NCI-H1436 (cell line): Measurements from ENCODE around the gene CAPN2.

Experiments
- DNase-seq: peaks from one replicate; lab custom pipeline; 2025; lab: John Stamatoyannopoulos, UW

Gene CAPN2

DNA sequence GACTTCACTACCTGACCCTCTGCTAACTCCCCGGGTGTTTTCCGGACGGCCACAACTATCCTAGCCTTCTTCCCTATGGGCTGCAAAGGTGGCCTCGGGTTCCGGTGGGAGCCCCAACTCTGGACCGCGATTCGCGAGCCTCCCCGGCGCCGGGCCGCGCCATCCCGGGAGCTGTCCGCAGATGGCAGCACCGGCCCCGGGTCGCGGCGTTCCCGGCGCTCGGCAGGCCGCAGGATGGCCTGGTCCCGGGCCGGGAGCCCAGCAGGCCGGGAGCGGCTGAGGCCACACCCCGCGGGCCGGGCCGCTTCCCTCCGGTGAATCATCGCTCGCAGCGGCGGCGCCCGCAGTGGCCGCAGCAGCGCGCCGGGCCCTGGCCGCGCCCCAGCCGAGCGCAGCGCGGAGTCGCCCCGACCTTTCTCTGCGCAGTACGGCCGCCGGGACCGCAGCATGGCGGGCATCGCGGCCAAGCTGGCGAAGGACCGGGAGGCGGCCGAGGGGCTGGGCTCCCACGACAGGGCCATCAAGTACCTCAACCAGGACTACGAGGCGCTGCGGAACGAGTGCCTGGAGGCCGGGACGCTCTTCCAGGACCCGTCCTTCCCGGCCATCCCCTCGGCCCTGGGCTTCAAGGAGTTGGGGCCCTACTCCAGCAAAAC, at the start of gene CAPN2:
CAPN2 (plus strand) TSS at position 346 of the 656 bp plus-strand sequence; CDS start at position 448, 102 bp downstream.
- peak; percentile 61 for DNase-seq

DNA sequence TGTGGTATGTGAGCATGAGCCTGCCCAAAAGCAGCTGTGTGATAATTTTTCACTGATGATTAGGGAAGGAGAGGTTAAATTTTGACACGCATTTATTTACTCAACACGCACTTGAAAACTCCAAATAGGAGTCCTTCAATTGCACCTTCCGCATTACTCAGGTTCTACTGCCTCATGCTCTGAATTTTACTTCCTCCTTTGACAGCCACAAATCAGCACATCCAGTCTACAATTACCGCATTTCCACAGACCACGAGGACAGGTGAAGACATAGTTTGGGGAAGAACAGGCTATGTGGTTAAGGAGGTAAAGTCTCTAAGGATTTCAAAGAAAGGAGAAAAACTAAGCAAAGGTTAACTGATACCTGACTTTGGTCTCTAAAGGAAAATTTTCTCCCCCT, 49.4 kb upstream of the CAPN2 start:
- no peak for DNase-seq

DNA sequence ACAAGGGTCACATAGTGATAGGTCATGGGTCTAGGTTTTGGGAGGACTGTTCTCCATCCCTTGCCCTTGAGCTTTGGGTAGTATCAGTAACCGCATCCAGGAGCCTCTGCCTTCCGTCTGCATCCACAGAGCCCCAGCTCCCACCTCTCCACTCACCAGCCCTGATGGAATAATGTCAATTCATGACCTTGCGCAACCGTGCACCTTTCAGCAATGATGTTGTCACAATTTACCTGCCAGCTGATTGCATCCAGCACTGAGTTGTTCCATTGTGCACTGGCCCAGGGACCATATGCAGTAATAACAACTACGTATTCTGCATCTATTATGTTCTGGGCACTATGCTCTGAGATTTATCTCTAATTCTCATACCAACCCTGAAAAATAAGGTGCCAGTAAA, 48.2 kb upstream of the CAPN2 start:
- DNase-seq, result no peak

DNA sequence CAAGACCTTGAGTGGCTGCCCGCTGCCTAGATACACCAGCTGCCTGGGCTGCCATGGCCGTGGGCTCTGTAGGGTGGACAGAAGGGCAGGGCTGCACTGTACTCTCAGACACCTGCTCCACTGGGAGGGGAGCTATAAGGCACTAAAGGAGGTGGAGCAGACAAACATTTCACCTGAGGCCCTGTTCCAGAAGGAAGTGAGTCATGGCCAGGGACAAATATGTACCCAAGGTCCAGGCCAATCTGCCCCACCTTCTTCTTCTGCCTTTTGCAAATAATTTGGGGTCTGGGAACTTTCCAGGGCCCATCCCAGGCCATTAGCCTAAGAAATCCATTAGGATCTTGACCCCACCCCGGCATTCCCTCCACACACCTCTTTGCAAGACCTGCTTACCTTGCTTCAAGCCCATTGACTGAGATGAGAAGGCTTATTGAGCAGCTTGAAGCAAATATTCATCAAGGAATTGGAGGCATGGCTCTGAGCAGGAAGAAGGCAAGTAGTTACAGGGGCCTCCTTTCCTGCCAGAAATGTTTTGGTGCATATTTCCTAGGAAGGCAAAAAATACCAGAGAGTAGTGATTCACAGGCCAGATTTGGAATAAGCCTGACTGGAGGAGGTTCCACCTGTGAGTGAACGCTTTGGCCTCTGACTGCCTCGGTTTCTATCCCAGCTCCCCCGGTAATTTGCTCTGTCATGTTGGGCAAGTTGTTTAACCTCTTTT, 46.6 kb upstream of the CAPN2 start, which contains the start of gene CAPN8:
CAPN8 (minus strand) TSS at position 110 of the 721 bp plus-strand sequence; CDS start at position 55, 55 bp downstream.
- no peak for DNase-seq

DNA sequence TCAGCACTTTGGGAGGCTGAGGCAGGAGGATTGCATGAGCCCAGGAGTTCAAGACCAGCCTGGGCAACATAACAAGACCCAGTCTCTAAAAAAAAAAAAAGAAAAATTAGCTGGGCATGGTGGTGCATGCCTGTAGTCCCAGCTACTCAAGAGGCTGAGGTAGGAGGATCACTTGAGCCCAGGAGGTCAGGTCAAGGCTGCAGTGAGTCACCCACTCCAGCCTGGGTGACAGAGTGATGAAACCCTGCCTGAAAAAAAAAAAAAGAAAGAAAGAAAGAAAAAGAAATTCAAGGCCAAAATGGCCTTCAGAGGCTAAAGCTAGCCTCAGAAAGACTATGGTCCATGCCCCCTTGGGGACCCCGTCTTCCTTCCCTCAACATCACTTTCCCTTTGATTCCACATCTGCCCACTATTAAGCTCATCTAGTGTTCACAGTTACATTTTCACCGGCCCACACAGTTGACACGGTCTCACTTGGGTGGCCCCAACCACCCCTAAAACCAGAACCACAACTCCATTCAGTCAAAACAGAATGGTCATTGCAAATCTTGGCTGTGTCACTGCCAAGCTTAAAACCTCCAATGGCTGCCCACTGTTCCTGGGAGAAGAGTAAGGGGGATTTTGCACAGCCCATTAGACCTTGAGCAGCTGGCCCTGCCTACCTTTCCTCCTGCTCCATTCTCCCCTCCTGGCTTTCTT, 44.7 kb upstream of the CAPN2 start:
- no peak for DNase-seq

DNA sequence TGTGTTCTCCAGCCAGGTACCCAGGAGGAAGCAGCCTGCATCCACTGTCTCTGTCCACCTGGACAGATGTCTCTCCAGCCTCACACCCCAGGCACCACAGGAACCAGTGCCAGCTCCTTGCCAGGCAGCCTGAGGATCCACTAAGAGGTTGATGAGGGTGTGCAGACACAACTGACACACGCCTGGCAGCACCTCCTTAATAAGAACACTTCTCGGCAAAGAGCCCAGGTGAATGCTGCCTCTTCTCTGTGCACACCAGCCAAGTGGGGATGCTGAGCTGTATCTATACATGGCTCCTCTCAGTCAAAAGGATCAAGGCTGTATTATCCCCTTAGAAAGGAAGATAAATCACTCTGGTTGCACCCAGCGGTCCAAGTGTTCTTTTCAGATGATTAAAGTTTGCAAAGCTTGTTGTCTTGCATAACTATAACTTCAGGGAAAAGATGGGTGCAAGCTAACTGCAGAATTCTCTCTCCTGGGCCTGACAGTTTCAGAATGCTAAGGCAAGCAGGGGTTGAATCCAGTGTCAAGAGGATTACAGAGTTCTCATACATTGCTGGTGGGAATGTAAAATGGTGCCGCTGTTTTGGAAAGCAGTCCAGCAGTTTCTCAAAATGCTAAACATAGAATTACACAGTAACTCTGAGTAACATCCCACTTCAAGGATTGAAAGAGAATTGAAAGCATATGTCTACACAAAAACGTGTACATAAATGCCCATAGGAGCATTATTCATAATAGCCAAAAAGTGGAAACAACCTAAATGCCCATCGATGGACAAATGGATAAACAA, 43.1 kb upstream of the CAPN2 start:
- DNase-seq, result no peak

DNA sequence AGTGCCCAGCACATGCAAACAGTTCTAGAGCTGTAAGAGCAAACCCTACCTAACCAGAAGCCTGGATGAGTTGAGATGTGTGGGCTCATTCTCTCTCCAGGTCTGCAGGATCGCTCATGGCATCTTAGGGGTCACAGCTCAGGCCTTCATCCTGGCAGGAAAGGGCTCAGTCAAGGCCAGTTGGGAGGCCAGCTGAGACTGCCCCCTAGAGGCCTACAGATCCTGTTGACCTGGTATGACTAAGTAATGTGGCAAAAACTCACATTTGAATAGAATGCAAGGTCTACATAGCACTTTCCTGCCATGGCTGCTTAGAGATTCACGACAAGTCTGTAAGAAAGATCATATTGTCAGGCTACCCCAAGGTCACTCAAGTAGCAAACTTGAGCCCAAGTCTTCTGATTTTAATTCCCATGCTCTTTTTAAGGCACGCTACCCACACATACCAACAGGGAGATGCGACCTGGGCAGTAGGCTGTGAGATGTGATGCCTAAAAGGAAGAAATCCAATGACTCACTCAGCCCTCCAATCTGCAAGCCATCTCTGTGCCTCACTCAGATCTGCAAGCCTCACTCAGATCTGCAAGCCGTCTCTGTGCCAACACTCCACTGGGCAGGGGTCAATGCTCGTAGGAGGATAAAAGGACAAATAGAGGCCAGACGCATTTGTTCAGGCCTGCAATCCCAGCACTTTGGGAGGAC, 41.7 kb upstream of the CAPN2 start:
- peak; percentile 24 for DNase-seq

DNA sequence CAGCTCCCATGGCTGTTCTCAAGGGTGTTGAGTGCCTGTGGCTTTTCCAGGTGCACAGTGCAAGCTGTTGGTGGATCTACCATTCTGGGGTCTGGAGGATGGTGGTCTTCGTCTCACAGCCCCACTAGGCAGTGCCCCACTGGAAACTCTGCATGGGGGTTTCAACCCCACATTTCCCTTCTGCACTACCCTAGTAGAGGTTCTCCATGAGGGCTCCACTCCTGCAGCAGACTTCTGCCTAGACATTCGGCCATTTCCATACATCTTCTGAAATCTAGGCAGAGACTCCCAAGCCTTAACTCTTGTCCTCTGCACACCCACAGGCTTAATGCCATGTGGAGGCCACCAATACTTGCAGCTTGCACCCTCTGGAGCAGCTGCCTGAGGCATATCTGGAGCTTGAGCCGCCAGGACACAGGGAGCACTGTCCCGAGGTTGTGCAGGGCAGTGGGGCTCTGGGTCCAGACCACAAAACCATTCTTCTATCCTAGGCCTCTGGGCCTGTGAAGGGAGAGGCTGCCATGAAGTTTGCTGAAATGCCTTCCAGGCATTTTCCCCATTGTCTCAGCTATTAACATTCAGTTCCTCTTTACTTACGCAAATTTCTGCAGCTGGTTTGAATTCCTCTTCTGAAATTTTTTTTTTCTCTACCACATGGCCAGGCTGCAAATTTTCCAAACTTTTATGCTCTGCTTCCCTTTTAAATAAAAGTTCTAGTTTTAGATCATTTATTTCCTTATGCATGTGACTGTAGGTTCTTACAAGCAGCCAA, 38.0 kb upstream of the CAPN2 start:
- DNase-seq, result no peak

DNA sequence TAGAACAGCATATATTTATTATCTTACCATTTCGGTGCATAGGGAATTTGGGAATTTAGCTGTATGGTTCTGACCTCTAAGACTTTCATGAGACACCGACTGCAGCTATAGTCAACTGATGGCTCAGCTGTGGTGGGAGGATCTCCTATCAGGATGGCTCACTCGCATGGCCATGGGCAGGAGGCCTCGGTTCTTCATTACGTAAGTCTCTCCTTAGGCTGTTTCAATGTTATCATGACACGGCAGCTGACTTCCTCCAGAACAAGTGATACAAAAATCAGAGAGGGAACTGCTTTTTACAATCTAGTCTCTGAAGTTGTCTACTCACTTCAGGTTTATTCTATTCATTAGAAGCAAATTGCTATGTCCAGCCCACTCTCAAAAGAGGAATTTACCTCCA, 33.5 kb upstream of the CAPN2 start:
- DNase-seq, result no peak

DNA sequence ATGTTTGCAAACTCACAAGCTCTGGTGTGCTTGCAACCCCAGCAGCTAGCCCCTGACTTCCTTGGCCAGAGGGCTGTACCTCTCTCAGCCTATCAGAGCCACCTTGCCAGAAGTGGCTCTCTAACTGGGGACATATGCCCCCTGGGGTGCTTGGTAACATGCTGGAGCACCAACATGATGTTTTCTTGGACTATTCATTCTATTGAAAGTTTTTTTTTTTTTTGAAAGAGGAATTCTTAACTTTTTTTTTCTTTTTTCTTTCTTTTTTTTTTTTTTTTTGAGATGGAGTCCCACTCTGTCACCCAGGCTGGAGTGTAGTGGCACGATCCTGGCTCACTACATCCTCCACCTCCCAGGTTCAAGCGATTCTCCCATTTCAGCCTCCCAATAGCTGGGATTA, 32.2 kb upstream of the CAPN2 start:
- DNase-seq, result no peak

DNA sequence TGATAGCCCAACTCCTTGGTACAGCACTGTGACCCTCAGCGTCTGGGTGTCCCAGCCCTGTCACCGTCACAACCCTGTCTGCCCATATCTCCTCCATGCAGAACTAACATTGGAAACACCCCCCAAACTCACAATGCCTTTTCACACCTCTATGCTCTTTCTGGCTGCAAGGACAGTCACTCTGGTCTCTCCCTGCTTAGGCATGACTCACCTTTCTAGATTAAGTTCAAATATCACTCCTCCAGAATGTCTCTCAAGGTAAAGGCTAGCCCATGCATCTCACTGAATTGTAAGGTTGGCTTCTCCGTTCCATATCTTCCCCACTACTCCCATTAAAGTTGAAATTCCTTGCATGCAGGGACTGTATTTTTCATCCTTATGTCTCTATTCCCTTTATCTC, 29.8 kb upstream of the CAPN2 start:
- DNase-seq, result no peak

DNA sequence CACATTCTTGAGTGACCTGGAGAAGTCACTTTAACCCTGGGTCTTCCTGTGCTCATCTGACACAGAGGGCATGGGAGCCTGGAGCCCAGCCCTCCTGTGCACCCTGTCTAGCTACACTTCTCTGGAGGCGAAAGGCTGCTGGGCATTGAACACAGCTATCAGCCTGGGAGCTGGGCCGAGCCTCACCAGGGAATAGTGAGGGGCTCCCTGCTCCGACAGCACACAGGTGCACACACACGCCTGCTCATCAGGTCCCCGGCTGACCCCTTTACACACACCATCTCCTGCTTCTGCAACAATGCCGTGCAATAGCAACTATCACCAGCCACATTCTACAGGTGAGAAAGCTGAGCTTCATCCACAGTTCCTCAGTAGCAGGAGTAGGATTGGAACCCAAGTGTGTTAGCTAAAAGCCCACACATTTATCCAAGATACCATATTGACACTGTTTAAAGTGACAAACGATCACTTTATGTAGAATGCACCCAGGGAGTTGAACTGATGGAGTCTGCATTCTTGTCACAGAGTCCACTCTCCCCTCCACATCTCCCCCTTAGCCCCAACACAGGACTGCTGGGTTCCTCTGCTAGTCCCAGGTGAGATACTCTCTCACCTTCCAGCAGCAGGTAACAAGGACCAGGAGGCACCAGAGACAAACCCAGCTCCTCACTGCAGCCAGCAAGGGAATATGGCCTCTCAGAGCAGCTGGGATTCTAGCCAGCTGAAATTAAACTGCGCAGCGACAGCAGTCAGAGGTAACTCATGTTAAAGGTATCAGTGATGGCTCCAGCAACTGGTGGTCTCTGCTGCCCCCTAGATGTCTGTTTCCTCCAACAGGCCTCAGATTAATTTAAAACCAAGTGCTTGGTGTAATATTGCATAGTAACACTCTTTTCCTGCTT, 28.5 kb upstream of the CAPN2 start:
- DNase-seq, result peak; percentile 83

DNA sequence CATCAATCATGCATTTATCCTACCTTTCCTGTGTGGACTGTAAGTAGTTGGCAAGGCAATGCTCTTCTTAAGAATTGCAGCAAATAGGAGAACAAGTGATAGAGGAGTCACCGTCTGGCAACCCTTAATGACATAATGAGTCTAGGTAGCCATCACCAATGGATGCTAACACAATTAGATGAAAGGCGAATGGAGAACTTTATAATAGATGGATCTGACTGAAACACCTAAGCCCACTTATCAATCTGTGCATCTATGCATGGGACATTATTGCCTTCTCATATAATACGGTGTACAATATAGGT, 27.9 kb upstream of the CAPN2 start:
- DNase-seq, result no peak

DNA sequence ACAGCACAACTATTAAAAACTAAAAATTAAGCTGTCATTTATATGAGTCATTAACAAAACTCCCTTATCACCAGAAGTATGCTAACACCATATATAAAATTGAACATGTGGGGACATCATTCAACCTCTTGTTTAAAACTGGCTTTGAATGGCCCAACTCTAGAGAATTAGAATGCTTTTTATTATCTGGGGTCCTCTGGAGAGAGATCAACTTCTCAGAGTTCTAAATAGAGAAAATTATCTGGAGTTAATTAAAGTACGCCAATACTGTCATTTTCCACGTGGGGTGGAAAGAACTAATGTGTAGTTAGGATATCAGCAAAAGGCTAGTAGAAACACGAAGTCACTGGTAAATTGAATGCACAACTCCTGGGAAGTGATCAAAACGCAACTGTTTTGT, 21.2 kb upstream of the CAPN2 start:
- DNase-seq, result no peak

DNA sequence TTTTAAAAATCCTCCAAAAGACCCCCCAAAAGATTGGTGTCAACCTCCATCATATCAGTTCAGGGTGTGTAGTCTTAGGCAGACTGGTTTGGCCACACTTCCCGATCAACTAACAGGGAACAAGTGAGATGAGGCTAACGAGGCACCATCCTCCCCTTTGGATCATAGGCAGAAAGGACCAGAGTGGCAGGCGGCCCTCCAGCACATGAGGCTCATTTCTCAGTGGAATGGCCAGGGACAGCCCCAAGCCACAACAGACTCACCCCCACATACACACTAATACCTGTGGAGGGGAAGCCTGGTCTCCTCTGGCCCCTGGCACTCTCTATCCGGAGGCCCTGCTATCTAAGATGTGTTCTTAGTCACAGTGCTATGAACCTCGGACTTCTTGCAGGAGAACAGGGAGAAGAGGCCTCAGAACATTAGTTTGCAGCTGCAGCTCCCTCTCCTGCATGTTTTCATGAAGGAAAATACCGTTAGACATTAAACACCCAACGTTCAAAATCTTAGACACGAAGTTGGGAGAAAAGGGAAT, 17.3 kb upstream of the CAPN2 start:
- DNase-seq, result no peak

DNA sequence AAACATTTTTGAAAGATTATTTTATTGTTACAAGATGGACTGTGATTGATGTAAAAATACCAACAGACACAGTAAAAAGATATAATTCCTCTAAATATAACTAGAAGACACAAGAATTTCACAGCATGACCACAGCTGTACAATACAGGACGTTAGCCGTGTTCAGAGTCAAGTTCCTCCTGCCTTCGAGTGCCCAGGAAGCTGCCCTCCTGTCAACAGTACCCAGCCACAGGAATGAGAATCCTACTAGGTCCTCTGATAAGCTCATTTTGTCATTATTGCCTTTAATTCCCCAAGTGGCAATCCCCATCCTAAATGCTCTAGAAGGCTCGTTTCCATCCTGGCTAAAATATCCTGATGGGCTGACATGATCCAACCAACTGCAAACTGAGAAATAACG, 16.4 kb upstream of the CAPN2 start:
- DNase-seq, result no peak

DNA sequence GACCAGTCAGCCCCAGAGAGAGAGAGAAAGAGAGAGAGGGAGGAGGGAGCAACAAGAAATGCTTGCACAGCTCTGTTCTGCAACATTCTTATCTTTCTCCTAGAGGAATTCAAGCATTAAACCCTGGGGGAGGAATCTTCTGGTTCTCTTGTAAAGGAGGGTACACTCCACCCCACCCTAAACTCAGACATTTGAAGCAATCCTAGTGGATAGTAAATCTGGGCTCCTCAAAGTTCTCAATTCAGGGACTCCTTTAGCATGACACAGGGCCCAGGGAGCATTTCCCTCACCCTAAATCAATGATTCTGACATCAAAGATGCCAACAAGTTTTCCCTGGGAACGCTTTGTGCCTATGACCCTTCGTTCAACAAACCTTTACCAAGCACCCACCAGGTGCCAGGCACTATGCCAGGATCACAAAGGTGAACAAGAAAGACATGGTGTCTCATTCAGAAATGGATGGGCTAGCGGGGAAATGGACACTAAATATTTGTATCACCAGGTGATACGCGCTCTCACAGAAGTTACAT, 11.9 kb upstream of the CAPN2 start:
- DNase-seq, result no peak

DNA sequence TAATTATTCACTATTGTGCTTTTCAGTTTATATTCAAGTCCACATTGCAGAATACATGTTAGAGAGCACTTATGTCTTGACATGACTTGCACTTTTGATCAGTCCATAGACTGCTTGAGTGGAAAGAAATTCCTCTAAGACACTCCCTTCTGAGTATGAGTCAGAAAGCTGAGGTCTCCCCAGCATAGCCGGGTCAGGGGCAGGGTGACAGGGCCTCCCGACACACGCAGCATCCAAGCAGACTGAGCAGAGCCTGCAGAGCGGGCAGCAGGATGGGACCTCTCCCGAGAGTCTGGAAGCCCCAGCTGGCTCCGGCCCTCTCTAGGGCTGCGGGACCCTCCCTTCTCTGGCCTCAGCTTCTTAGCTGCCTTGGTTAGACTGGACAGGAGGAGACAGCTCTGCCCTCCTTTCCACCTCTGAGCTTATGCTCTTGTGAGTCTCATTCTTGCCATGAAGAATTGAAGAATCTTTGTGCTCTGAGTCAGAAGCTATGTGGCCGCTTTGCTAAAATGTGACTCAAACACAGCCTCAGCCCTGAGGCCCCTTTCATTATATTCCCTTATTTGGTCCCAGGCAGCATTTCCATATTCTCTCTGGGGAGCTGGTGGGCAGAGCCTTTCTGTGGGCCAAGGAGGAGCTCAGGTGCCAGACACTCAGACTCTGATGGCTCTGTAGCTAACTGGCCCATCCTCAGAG, 11.2 kb upstream of the CAPN2 start:
- DNase-seq, result no peak
